Liver (tissue), 9 donors: ENCODE measurements around the gene SLF1. TPM values are rescaled to one million over a fixed set of nuclear protein-coding genes. Genes with fewer than 3 reads are reported as not detected.

Experiments
- DNase-seq: peaks from one replicate; pipeline ENCODE4 v3.0.0-alpha.2; 2017; ENCODE audit warnings: low spot score
- H3K27ac ChIP-seq, 2 donors: one replicate each; pipeline ENCODE4 v1.7.0; 2013; ENCODE audit warnings: inconsistent platforms in 2 of 2, low read length in 2 of 2, control low read depth in 1 of 2, low read depth in 1 of 2, mild to moderate bottlenecking in 1 of 2
- H3K27me3 ChIP-seq, 4 donors: one replicate each; pipeline versions ENCODE4 v1.6.1 to v1.7.0; 2013; ENCODE audit warnings: low read length in 3 of 4, inconsistent platforms in 1 of 4, mild to moderate bottlenecking in 1 of 4, moderate library complexity in 1 of 4; ENCODE audit not compliant: control insufficient read depth in 4 of 4, insufficient read depth in 4 of 4
- H3K36me3 ChIP-seq, 4 donors: one replicate each; pipeline versions ENCODE4 v1.6.1 to v1.7.0; 2013; ENCODE audit warnings: low read length in 3 of 4, mild to moderate bottlenecking in 3 of 4, low read depth in 1 of 4, moderate library complexity in 1 of 4; ENCODE audit not compliant: control insufficient read depth in 4 of 4, insufficient read depth in 3 of 4
- H3K4me1 ChIP-seq, 4 donors: one replicate each; pipeline versions ENCODE4 v1.6.1 to v1.7.0; 2013; ENCODE audit warnings: low read length in 3 of 4, mild to moderate bottlenecking in 3 of 4, moderate library complexity in 1 of 4; ENCODE audit not compliant: control insufficient read depth in 4 of 4, insufficient read depth in 4 of 4
- H3K4me3 ChIP-seq, 3 donors: one replicate each; pipeline versions ENCODE4 v1.6.1 to v1.7.0; 2013; ENCODE audit warnings: low read length in 3 of 3, control low read depth in 1 of 3, low read depth in 1 of 3, mild to moderate bottlenecking in 1 of 3
- H3K9ac ChIP-seq, 2 donors: one replicate each; pipeline ENCODE4 v1.7.0; 2013; ENCODE audit warnings: low read length in 2 of 2, mild to moderate bottlenecking in 2 of 2, moderate library complexity in 2 of 2, control low read depth in 1 of 2, low read depth in 1 of 2
- H3K9me3 ChIP-seq, 4 donors: one replicate each; pipeline versions ENCODE4 v1.6.1 to v1.7.0; 2013; ENCODE audit warnings: low read length in 3 of 4; ENCODE audit not compliant: control insufficient read depth in 4 of 4
- ATF3 ChIP-seq: IDR thresholded peaks from 2 replicates; pipeline ENCODE4 v1.6.1; 2016; ENCODE audit warnings: antibody characterized with exemption
- CTCF ChIP-seq: fragments of 150-350 bp; IDR thresholded peaks from 2 replicates; pipeline ENCODE4 v1.5.1; 2017; ENCODE audit warnings: improper control_type of control experiment, low read depth, low read length; ENCODE audit not compliant: missing input control
- FOXA1 ChIP-seq: IDR thresholded peaks from 2 replicates; pipeline ENCODE4 v1.6.1; 2016; ENCODE audit warnings: antibody characterized with exemption
- GABPA ChIP-seq, 2 donors: IDR thresholded peaks in 1 of 2; conservative IDR thresholded peaks in 1 of 2; 2 replicates each; pipeline ENCODE4 v1.6.1; 2016; ENCODE audit warnings: antibody characterized with exemption in 2 of 2, mild to moderate bottlenecking in 1 of 2, moderate library complexity in 1 of 2
- HNF4A ChIP-seq, 2 donors: conservative IDR thresholded peaks; 2 replicates each; pipeline ENCODE4 v1.6.1; 2016; ENCODE audit warnings: antibody characterized with exemption in 2 of 2, mild to moderate bottlenecking in 2 of 2
- HNF4G ChIP-seq: IDR thresholded peaks from 2 replicates; pipeline ENCODE4 v1.6.1; 2016; ENCODE audit warnings: antibody characterized with exemption
- JUND ChIP-seq, 2 donors: IDR thresholded peaks; 2 replicates each; pipeline ENCODE4 v1.6.1; 2016; ENCODE audit warnings: antibody characterized with exemption in 2 of 2
- NR2F2 ChIP-seq: IDR thresholded peaks from 2 replicates; pipeline ENCODE4 v1.6.1; 2016; ENCODE audit warnings: antibody characterized with exemption
- REST ChIP-seq: IDR thresholded peaks from 2 replicates; pipeline ENCODE4 v1.6.1; 2016; ENCODE audit warnings: antibody characterized with exemption, mild to moderate bottlenecking
- RXRA ChIP-seq, 2 donors: IDR thresholded peaks; 2 replicates each; pipeline ENCODE4 v1.6.1; 2017 to 2018; ENCODE audit warnings: antibody characterized with exemption in 2 of 2, mild to moderate bottlenecking in 1 of 2
- ZBTB33 ChIP-seq: IDR thresholded peaks from 2 replicates; pipeline ENCODE4 v1.6.1; 2016; ENCODE audit warnings: antibody characterized with exemption
- WGBS: extraction: QIAGEN DNeasy Blood & Tissue Kit; methylation state at CpG from one replicate; pipeline ENCODE4 v1.1.7; 2013; 5-methylcytosine and 5-hydroxymethylcytosine counted together
- polyA plus RNA-seq, 2 donors: library from polyadenylated mRNA; stranded (reverse) in 1 of 2; unstranded in 1 of 2; fragments of 200-250 nt in 1 of 2; fragments of >200 nt in 1 of 2; fragmentation: Nextera tagmentation in 1 of 2; extraction: Ambion mirVana in 1 of 2; gene quantifications; one replicate each; pipeline versions ENCODE4 v1.2.1 to v1.2.3, GENCODE V29; 2013 to 2015
- total RNA-seq, 2 donors: library from RNA; depleted of rRNA; stranded (reverse); fragments of >200 nt; gene quantifications; one replicate each; pipeline ENCODE4 v1.2.3, GENCODE V29; 2014
- donor health status: healthy.
- donor health status: healthy.
- donor health status: healthy.
- donor health status: healthy.
- donor health status: healthy.

Gene SLF1
- total and polyA plus RNA-seq, 4 donors = 0.63 to 6.3 (median 2.6) TPM

- TF ChIP-seq REST = no peak
- no peak for TF ChIP-seq JUND (IDR thresholded peaks at IDR 0.05)
- TF ChIP-seq NR2F2 = no peak
- no peak for TF ChIP-seq ZBTB33
- no peak for TF ChIP-seq GABPA (IDR thresholded peaks at IDR 0.05 in 1 of 2, conservative IDR thresholded peaks at IDR 0.05 in 1 of 2)
- no peak for TF ChIP-seq FOXA1
These were observed 57.6 kb downstream of the SLF1 start (continued) for GRCh38 chr5:94675965-94676618.

- no peak overlapping the region for H3K4me3 ChIP-seq
- no peaks in the 10 kb centered on the region for H3K27me3 ChIP-seq
- WGBS = 90% methylated on average over 5 of the region's 5 CpGs
- no peak for TF ChIP-seq NR2F2
- no peak for TF ChIP-seq HNF4G
- no peak for TF ChIP-seq ATF3
- H3K27ac ChIP-seq = no peak overlapping the region
- H3K4me1 ChIP-seq = no peaks in the 10 kb centered on the region
- no peaks in the 10 kb centered on the region for H3K9me3 ChIP-seq
- no peak for DNase-seq
- no peak overlapping the region for H3K9ac ChIP-seq
- no peaks in the 10 kb centered on the region for H3K36me3 ChIP-seq
These were observed 64.5 kb downstream of the SLF1 start for GRCh38 chr5:94682814-94683520.

- H3K36me3 ChIP-seq = peaks cover 0 to 6% (median 5%) of the 10 kb centered on the region in 4 donors
These were observed 71.4 kb downstream of the SLF1 start for GRCh38 chr5:94689908-94690307.

More at GRCh38 chr5:94689908-94690307, 71.4 kb downstream of the SLF1 start:
- H3K4me3 ChIP-seq = no peak overlapping the region
- no peak for TF ChIP-seq HNF4A (conservative IDR thresholded peaks at IDR 0.05)
- TF ChIP-seq CTCF = no peak
- TF ChIP-seq RXRA (IDR thresholded peaks at IDR 0.05) = no peak
- H3K4me1 ChIP-seq = no peaks in the 10 kb centered on the region
- H3K27me3 ChIP-seq = no peaks in the 10 kb centered on the region
- no peak overlapping the region for H3K9ac ChIP-seq
- H3K9me3 ChIP-seq = no peaks in the 10 kb centered on the region
- no peak overlapping the region for H3K27ac ChIP-seq
- no peak for DNase-seq
